HFFc6 (cell line): Measurements from ENCODE around the gene CDH13. TPM values are rescaled to one million over a fixed set of nuclear protein-coding genes. Genes with fewer than 3 reads are reported as not detected.

Experiments
- DNase-seq: peaks from one replicate; pipeline ENCODE4 v3.0.0-alpha.2; 2018
- H3K27ac Mint-ChIP-seq: 2 replicates; pipeline ENCODE4 v1.8.0; 2020; ENCODE audit warnings: mild to moderate bottlenecking, mixed read lengths
- H3K27me3 Mint-ChIP-seq: 2 replicates; pipeline ENCODE4 v1.8.0; 2021; ENCODE audit warnings: mild to moderate bottlenecking, moderate library complexity, mixed read lengths; ENCODE audit not compliant: insufficient read depth
- H3K36me3 Mint-ChIP-seq: 2 replicates; pipeline ENCODE4 v1.8.0; 2021; ENCODE audit warnings: low read depth, mixed read lengths
- H3K4me1 Mint-ChIP-seq: 2 replicates; pipeline ENCODE4 v1.8.0; 2020; ENCODE audit warnings: low read depth, mixed read lengths
- H3K4me3 Mint-ChIP-seq: 2 replicates; pipeline ENCODE4 v1.8.0; 2020; ENCODE audit warnings: mild to moderate bottlenecking, moderate library complexity, mixed read lengths
- H3K9me3 Mint-ChIP-seq: 2 replicates; pipeline ENCODE4 v1.8.0; 2020; ENCODE audit warnings: mild to moderate bottlenecking, mixed read lengths
- CTCF ChIP-seq: fragments of 200-600 bp; sonication (generic); IDR thresholded peaks from 2 replicates; pipeline ENCODE4 v1.5.0; 2021; ENCODE audit warnings: antibody characterized with exemption, mild to moderate bottlenecking
- total RNA-seq, 6 experiments: library from RNA; stranded (reverse); fragmentation: NEBNext Ultra II Directional; extraction: Animal tissue kit (Norgen Biotek cat#: 25700); gene quantifications; 2 replicates in 1 of 6; 3 replicates in 5 of 6; pipeline ENCODE4 v1.2.3, GENCODE V29; 2021

The CDH13 gene
- total RNA-seq, 6 experiments from 2014 or later = 3.6 to 14.7 (median 4.7) TPM

DNA sequence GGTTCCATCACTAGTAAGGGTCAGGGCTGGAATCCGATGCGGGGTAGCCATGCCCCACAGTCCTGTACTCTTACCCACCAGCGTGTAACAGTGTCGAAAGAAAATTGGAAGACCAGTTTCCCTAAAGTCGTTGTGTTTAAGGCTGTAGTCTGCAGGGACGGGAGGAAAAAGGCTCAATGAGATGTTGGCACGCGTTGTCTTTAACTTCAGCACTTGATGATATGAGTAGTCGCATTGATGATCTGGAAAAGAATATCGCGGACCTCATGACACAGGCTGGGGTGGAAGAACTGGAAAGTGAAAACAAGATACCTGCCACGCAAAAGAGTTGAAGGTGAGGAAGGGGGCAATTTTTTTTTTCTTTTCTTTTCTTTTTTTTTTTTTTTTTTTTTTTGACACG, 1182.3 kb downstream of the CDH13 start:
- Mint-ChIP-seq H3K4me3 (peak overlapping the region; percentile 97), H3K4me1 (peaks cover 39% of the 10 kb centered on the region), H3K9me3 (no peaks in the 10 kb centered on the region; the same call in 1 of the 2 replicates), H3K36me3 (peaks cover 42% of the 10 kb centered on the region), H3K27me3 (peaks cover 6% of the 10 kb centered on the region), H3K27ac (peak overlapping the region; percentile 86)
- no peak for DNase-seq
- TF ChIP-seq CTCF = no peak

GRCh38 chr16:83810901-83811300, 1184.1 kb downstream of the CDH13 start:
- Mint-ChIP-seq H3K27ac (peak overlapping the region; percentile 73), H3K36me3 (peaks cover 42% of the 10 kb centered on the region), H3K4me3 (peak overlapping the region; percentile 41), H3K4me1 (peaks cover 48% of the 10 kb centered on the region), H3K9me3 (no peaks in the 10 kb centered on the region; the same call in 1 of the 2 replicates), H3K27me3 (peaks cover 3% of the 10 kb centered on the region)
- no peak for DNase-seq
- no peak for TF ChIP-seq CTCF

GRCh38 chr16:83813823-83814658, 1187.3 kb downstream of the CDH13 start:
- peaks cover 39% of the 10 kb centered on the region for H3K4me1 Mint-ChIP-seq
- H3K27ac Mint-ChIP-seq = peak overlapping the region; percentile 44
- peaks cover 34% of the 10 kb centered on the region for H3K36me3 Mint-ChIP-seq
- TF ChIP-seq CTCF = no peak
- peaks cover 11% of the 10 kb centered on the region for H3K27me3 Mint-ChIP-seq
- H3K4me3 Mint-ChIP-seq = peak overlapping the region; percentile 37; the same call in 1 of the 2 replicates
- DNase-seq = peak; percentile 29
- H3K9me3 Mint-ChIP-seq = no peaks in the 10 kb centered on the region; the same call in 1 of the 2 replicates

DNA sequence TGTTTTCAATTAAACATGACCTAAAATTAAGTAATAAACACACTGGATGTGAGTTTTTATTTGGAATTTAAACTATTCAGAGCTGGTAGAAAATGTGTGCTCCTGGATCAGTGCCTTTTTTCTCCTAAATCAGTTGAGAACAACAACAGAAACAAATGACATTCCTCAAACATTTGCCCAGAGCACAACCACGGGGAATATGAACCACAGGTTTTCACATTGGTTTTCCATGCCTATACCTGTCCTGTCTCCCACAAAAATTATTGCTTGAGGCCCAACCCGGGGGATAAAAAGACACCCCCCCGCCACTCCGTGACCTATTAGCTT, 1187.9 kb downstream of the CDH13 start:
- Mint-ChIP-seq H3K27ac (peak overlapping the region; percentile 44), H3K4me1 (peaks cover 35% of the 10 kb centered on the region), H3K9me3 (no peaks in the 10 kb centered on the region), H3K4me3 (no peak overlapping the region; the same call in 1 of the 2 replicates), H3K36me3 (peaks cover 30% of the 10 kb centered on the region), H3K27me3 (peaks cover 11% of the 10 kb centered on the region)
- TF ChIP-seq CTCF = no peak
- no peak for DNase-seq

DNA sequence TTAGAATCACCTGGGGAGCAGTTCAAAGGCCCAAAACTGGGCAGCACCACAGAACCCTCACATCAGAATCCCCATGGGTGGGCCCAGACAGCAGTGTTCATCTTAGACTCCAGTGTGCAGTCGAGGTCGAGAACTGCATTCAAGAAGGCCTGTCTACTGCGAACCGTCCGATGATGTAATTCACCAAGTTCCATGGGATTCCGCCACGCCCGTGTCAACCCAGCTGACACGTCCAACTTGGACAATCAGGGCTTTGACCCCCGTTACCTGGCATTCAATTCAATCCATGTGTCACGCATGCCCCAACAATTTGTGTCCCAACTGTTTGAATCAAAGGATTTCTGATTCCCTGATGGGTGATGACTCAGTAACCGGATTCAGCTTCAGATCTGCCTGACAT, 1190.3 kb downstream of the CDH13 start:
- peaks cover 11% of the 10 kb centered on the region for H3K36me3 Mint-ChIP-seq
- no peak for DNase-seq
- no peak overlapping the region for H3K27ac Mint-ChIP-seq
- no peak for TF ChIP-seq CTCF
- H3K27me3 Mint-ChIP-seq = peaks cover 16% of the 10 kb centered on the region
- no peaks in the 10 kb centered on the region for H3K9me3 Mint-ChIP-seq
- no peak overlapping the region for H3K4me3 Mint-ChIP-seq
- peaks cover 16% of the 10 kb centered on the region for H3K4me1 Mint-ChIP-seq
